Measurements from ENCODE around the gene PHAF1.

PHAF1 gene

DNA sequence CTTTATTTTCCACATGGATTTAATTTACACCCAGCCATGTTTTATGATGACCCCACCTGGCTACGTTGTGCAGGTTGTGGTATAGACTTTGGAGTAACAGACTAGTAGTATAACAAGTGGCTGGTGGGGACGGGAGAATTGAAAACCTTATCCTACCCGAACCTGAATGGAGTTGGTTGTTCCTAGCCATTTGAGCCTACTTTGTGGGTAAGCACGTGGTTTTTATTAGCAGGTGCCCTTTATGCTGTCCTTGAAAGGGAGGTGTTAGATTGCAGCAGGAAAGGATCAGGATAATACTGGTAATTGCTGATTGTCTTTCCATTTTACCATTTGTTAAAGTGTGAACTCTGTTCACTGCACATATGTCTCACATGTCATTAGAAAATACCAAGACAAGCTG is 31.9 kb upstream of the PHAF1 start:
- Histone ChIP-seq H3K9me3 (no peaks in the 10 kb centered on the region), H3K4me1 (no peaks in the 10 kb centered on the region), H3K36me3 (peaks cover 16 to 36% (median 18%) of the 10 kb centered on the region in 3 donors), H3K4me3 (no peak overlapping the region), H3K27ac (no peak overlapping the region), H3K27me3 (no peaks in the 10 kb centered on the region)
- TF ChIP-seq, protein P1, sequence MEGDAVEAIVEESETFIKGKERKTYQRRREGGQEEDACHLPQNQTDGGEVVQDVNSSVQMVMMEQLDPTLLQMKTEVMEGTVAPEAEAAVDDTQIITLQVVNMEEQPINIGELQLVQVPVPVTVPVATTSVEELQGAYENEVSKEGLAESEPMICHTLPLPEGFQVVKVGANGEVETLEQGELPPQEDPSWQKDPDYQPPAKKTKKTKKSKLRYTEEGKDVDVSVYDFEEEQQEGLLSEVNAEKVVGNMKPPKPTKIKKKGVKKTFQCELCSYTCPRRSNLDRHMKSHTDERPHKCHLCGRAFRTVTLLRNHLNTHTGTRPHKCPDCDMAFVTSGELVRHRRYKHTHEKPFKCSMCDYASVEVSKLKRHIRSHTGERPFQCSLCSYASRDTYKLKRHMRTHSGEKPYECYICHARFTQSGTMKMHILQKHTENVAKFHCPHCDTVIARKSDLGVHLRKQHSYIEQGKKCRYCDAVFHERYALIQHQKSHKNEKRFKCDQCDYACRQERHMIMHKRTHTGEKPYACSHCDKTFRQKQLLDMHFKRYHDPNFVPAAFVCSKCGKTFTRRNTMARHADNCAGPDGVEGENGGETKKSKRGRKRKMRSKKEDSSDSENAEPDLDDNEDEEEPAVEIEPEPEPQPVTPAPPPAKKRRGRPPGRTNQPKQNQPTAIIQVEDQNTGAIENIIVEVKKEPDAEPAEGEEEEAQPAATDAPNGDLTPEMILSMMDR (IDR thresholded peaks at IDR 0.05), result no peak
- no peak for DNase-seq
- intact Hi-C loops (cut with DNase I; ENCODE audit: low total_unique reads), result no loop called here

DNA sequence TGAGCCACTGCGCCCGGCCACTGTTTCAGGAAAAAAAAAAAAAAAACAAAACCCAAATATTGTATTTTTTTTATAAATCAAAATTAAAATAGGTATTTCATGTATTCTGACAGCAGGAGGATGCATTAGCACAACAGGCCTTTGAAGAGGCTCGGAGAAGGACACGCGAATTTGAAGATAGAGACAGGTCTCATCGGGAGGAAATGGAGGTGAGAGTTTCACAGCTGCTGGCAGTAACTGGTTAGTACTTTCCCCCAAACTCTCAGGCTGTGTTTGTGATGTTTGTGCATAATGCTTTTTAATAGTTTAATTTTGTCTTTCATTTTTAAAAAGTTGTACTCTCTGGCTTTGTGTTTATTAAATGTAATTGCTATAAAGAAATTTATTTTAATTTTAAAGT is 27.6 kb upstream of the PHAF1 start:
- H3K27ac ChIP-seq, result no peak overlapping the region
- intact Hi-C loops (cut with DNase I; ENCODE audit: low total_unique reads), result no loop called here

DNA sequence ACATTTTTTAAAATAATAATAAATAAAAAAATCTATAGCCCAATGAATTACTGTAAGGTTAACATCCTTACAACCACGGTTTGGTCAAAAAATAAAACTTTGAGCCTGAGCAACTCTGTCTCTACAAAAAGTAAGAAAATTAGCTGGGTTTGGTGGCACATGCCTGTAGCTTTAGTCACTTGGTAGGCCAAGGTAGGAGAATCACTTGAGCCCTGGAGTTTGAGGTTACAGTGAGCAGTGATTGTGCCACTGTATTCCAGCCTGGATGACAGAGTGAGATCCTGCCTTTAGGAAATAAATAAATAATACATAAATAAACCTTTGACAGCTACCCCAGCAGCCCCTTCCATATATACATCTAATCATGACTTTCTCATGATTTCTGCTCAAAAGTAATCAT is 26.9 kb upstream of the PHAF1 start:
- intact Hi-C loops (cut with DNase I; ENCODE audit: low total_unique reads), result no loop called here
- peaks cover 0 to 5% (median 0%) of the 10 kb centered on the region in 4 donors for H3K4me1 ChIP-seq
- peaks cover 8 to 17% (median 12%) of the 10 kb centered on the region in 3 donors for H3K36me3 ChIP-seq
- TF ChIP-seq, protein P1 (IDR thresholded peaks at IDR 0.05), result no peak
- no peaks in the 10 kb centered on the region for H3K27me3 ChIP-seq
- H3K27ac ChIP-seq, result no peak overlapping the region
- no peak for DNase-seq
- H3K4me3 ChIP-seq, result no peak overlapping the region
- H3K9me3 ChIP-seq, result no peaks in the 10 kb centered on the region

More for the DNA sequence above, 27.6 kb upstream of the PHAF1 start:
- TF ChIP-seq, protein P1 (IDR thresholded peaks at IDR 0.05), result no peak
- H3K27me3 ChIP-seq, result no peaks in the 10 kb centered on the region
- DNase-seq, result no peak
- no peak overlapping the region for H3K4me3 ChIP-seq
- H3K36me3 ChIP-seq, result peaks cover 8 to 19% (median 12%) of the 10 kb centered on the region in 3 donors
- peaks cover 0 to 5% (median 0%) of the 10 kb centered on the region in 4 donors for H3K4me1 ChIP-seq
- H3K9me3 ChIP-seq, result no peaks in the 10 kb centered on the region

DNA sequence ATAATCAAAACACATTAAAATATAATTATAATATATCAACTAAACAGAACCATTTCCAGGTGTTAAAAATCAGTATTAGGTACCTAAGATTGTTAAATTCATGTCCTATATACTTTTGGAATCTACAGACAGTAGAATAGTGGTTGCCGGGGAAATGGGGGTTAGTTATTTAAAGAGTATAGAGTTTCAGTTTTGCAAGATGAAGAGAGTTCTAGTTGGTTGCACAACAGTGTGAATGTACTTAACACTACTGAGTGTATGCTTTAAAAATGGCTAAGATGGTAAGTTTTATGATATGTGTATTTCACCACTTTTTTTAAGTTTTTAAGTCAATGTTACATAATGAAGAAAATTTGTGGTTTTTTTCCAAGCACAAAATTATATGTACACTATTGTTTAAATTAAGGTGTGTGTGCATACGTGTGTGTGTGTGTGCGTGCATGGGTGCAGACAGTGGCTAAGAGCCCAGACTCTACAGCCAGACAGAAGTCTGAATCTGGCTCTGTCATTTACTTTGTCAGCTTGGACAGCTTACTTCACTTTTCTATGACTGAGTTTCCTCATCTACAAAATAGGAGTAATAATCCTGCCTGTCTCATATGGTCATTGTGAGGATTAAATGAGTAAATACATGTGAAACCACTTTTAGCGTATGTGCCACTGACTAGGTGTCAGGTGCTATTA is 25.3 kb upstream of the PHAF1 start:
- H3K27ac ChIP-seq, result no peak overlapping the region
- intact Hi-C loops (cut with DNase I; ENCODE audit: low total_unique reads), result no loop called here
- H3K9me3 ChIP-seq, result no peaks in the 10 kb centered on the region
- H3K4me3 ChIP-seq, result no peak overlapping the region
- DNase-seq, result no peak
- TF ChIP-seq, protein P1 (IDR thresholded peaks at IDR 0.05), result no peak
- H3K4me1 ChIP-seq, result peaks cover 0 to 5% (median 0%) of the 10 kb centered on the region in 4 donors
- peaks cover 7 to 12% (median 8%) of the 10 kb centered on the region in 3 donors for H3K36me3 ChIP-seq
- no peaks in the 10 kb centered on the region for H3K27me3 ChIP-seq

DNA sequence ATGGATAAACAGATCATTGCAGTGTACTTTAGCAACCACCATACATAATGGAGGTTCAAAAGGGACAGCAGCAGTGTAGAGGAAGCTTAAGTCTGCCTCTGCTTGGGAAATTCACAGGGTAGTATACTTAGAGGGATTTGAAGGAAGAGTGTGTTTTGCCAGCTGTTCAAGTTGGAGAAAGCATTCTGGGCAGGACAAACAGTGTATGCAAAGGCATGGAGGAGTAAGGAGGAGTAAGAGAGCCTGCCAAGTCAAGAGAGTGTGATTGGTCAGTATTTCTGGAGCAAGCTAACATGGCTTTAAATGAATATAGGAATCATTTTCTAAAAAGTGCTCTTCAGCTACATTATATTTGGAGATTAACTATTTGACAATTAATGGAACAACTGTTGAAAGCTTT is 22.9 kb upstream of the PHAF1 start:
- Histone ChIP-seq H3K9me3 (no peaks in the 10 kb centered on the region), H3K4me1 (peaks cover 0 to 5% (median 0%) of the 10 kb centered on the region in 4 donors), H3K27ac (no peak overlapping the region), H3K27me3 (no peaks in the 10 kb centered on the region), H3K36me3 (peaks cover 7 to 12% (median 8%) of the 10 kb centered on the region in 3 donors), H3K4me3 (no peak overlapping the region)
- DNase-seq, result no peak
- TF ChIP-seq, protein P1 (IDR thresholded peaks at IDR 0.05), result no peak
- intact Hi-C loops (cut with DNase I; ENCODE audit: low total_unique reads), result no loop called here
